Nephron (organoid): ENCODE data around the gene MEI1.

ENCODE experiments used
- H3K27ac Mint-ChIP-seq, 3 experiments: 2 replicates each; pipeline ENCODE4 v1.8.0; 2020; ENCODE audit warnings: mixed read lengths in 3 of 3, mild to moderate bottlenecking in 2 of 3, moderate library complexity in 1 of 3
- H3K27me3 Mint-ChIP-seq: 2 replicates; pipeline ENCODE4 v1.8.0; 2021; ENCODE audit warnings: low read depth, mild to moderate bottlenecking, moderate library complexity, mixed read lengths
- H3K36me3 Mint-ChIP-seq: 2 replicates; pipeline ENCODE4 v1.8.0; 2020; ENCODE audit warnings: low read depth, mixed read lengths
- H3K4me1 Mint-ChIP-seq: 2 replicates; pipeline ENCODE4 v1.8.0; 2020; ENCODE audit warnings: mixed read lengths
- H3K4me3 Mint-ChIP-seq, 3 experiments: 2 replicates each; pipeline ENCODE4 v1.8.0; 2020; ENCODE audit warnings: mild to moderate bottlenecking in 3 of 3, mixed read lengths in 3 of 3, moderate library complexity in 2 of 3
- H3K9me3 Mint-ChIP-seq: 2 replicates; pipeline ENCODE4 v1.8.0; 2020; ENCODE audit warnings: mixed read lengths
- TF ChIP-seq, protein P1 (sequence below), 3 experiments: fragments of 200-600 bp; sonication (generic); IDR thresholded peaks; one replicate each; pipeline ENCODE4 v1.5.0; 2021; ENCODE audit warnings: antibody characterized with exemption in 3 of 3; ENCODE audit not compliant: unreplicated experiment in 3 of 3

The MEI1 gene

DNA sequence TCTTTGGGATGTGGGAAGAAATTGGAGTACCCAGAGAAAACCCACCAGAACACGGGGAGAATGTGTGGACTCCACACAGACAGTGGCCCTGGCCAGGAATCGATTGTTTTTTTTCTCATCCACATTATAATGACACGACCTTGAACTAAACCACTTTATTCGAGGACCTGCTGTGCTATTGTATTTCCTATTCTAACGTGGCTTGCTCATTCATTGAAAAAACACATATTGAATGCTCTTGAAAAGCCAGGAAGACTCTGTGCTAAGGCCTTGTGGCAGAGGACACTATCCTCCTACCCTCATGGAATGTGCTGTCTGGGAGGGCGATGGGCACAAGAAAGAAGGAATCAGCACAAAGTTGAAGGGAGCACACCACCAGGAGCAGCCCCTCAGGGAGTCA, 124.5 kb downstream of the MEI1 start:
- Mint-ChIP-seq H3K27ac (peak overlapping the region; percentile 64 to 90 (median 78)), H3K27me3 (no peaks in the 10 kb centered on the region), H3K4me3 (no peak overlapping the region), H3K9me3 (no peaks in the 10 kb centered on the region), H3K4me1 (peaks cover 60% of the 10 kb centered on the region), H3K36me3 (peaks cover 9% of the 10 kb centered on the region)
- TF ChIP-seq, protein P1, sequence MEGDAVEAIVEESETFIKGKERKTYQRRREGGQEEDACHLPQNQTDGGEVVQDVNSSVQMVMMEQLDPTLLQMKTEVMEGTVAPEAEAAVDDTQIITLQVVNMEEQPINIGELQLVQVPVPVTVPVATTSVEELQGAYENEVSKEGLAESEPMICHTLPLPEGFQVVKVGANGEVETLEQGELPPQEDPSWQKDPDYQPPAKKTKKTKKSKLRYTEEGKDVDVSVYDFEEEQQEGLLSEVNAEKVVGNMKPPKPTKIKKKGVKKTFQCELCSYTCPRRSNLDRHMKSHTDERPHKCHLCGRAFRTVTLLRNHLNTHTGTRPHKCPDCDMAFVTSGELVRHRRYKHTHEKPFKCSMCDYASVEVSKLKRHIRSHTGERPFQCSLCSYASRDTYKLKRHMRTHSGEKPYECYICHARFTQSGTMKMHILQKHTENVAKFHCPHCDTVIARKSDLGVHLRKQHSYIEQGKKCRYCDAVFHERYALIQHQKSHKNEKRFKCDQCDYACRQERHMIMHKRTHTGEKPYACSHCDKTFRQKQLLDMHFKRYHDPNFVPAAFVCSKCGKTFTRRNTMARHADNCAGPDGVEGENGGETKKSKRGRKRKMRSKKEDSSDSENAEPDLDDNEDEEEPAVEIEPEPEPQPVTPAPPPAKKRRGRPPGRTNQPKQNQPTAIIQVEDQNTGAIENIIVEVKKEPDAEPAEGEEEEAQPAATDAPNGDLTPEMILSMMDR (IDR thresholded peaks at IDR 0.05; ENCODE audit: unreplicated experiment in 3 of 3), result no peak

DNA sequence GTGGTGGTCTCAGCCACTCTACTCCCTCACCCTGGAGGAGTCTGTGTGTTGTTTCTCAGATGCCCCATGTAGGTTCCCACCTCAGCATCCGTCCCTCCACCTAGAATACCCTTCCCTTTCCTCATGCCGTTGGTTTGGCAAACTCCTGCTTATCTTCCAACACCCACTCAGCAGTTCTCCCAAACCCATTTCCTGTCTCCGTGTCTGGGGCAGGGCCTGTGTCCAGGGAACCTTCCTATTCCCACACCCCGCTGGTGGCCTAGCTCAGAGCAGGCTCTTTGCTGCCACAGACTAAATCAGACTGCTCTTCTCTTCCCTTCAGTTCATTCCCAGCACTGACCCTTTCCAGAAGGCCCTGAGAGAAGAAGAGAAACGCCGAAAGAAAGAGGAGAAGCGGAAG, 126.1 kb downstream of the MEI1 start:
- peak overlapping the region; percentile 82 to 92 (median 90) for H3K27ac Mint-ChIP-seq
- H3K9me3 Mint-ChIP-seq, result no peaks in the 10 kb centered on the region

GRCh38 chr22:41826021-41826420, 126.7 kb downstream of the MEI1 start:
- no peaks in the 10 kb centered on the region for H3K9me3 Mint-ChIP-seq
- H3K27me3 Mint-ChIP-seq, result no peaks in the 10 kb centered on the region
- peak overlapping the region; percentile 82 to 90 (median 84) for H3K27ac Mint-ChIP-seq
- H3K36me3 Mint-ChIP-seq, result peaks cover 3% of the 10 kb centered on the region
- TF ChIP-seq, protein P1 (IDR thresholded peaks at IDR 0.05; ENCODE audit: unreplicated experiment in 3 of 3), result no peak
- H3K4me3 Mint-ChIP-seq, result no peak overlapping the region
- H3K4me1 Mint-ChIP-seq, result peaks cover 54% of the 10 kb centered on the region

More for the DNA sequence above, 126.1 kb downstream of the MEI1 start:
- H3K4me1 Mint-ChIP-seq, result peaks cover 60% of the 10 kb centered on the region
- no peaks in the 10 kb centered on the region for H3K27me3 Mint-ChIP-seq
- TF ChIP-seq, protein P1 (IDR thresholded peaks at IDR 0.05; ENCODE audit: unreplicated experiment in 3 of 3), result no peak
- H3K36me3 Mint-ChIP-seq, result peaks cover 3% of the 10 kb centered on the region
- H3K4me3 Mint-ChIP-seq, result peak overlapping the region in 1 of 3 experiments; percentile 2

- TF ChIP-seq, protein P1 (IDR thresholded peaks at IDR 0.05; ENCODE audit: unreplicated experiment in 3 of 3), result no peak
- Mint-ChIP-seq H3K27ac (peak overlapping the region; percentile 69 to 84 (median 82)), H3K4me3 (peak overlapping the region in 1 of 3 experiments; percentile 13), H3K9me3 (no peaks in the 10 kb centered on the region), H3K36me3 (peaks cover 3% of the 10 kb centered on the region), H3K4me1 (peaks cover 61% of the 10 kb centered on the region), H3K27me3 (no peaks in the 10 kb centered on the region)
These were observed 127.4 kb downstream of the MEI1 start for GRCh38 chr22:41826430-41827383.

DNA sequence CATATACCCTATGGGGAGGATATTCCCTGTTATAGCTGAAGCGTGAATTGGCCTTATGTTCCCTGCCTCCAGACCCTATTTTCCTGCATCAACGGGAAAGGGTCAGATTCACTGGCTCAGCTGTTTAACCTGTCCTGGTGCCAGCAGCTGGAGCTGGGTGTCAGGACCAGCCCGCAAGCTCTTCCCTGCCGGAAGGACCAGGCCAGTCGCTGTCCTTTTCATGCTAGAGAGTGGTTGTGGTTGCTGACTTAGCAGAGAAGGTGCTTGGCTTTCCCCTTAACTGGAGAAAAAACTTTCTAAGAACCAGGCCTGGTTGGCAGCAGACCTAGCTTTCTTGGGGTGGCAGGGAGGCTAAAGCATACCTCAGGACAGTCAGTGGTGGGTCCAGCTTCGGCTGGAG, 128.4 kb downstream of the MEI1 start:
- no peaks in the 10 kb centered on the region for H3K9me3 Mint-ChIP-seq
- peaks cover 64% of the 10 kb centered on the region for H3K4me1 Mint-ChIP-seq
- no peaks in the 10 kb centered on the region for H3K27me3 Mint-ChIP-seq
- no peak overlapping the region for H3K4me3 Mint-ChIP-seq
- peaks cover 3% of the 10 kb centered on the region for H3K36me3 Mint-ChIP-seq
- H3K27ac Mint-ChIP-seq, result peak overlapping the region; percentile 69 to 84 (median 82)
- TF ChIP-seq, protein P1 (IDR thresholded peaks at IDR 0.05; ENCODE audit: unreplicated experiment in 3 of 3), result no peak
